C4-2B (cell line): ENCODE results near the gene RHOD.

ENCODE experiments used
- CTCF ChIP-seq: fragments of 450-650 bp; conservative IDR thresholded peaks from 2 replicates; pipeline ENCODE4 v1.5.1; 2017; ENCODE audit warnings: mild to moderate bottlenecking
- ZFX ChIP-seq: fragments of 450-650 bp; IDR thresholded peaks from 2 replicates; pipeline ENCODE4 v1.6.1; 2017

GRCh38 chr11:67007126-67007525 lies 49.5 kb upstream of the RHOD start:
- TF ChIP-seq ZFX (no peak), CTCF (no peak)
